AG10803 (cell line): ENCODE data around the gene WNT3A.

Experiments used
- DNase-seq: peaks from one replicate; pipeline ENCODE4 v3.0.0; 2010; ENCODE audit warnings: low read depth
- H3K4me3 ChIP-seq: 2 replicates; pipeline ENCODE4 v1.5.1; 2011; ENCODE audit warnings: mild to moderate bottlenecking, low read length, control low read depth
- CTCF ChIP-seq: conservative IDR thresholded peaks from 2 replicates; pipeline ENCODE4 v1.5.1; 2011; ENCODE audit warnings: mild to moderate bottlenecking, low read length, control low read depth, inconsistent platforms

The WNT3A gene

DNA sequence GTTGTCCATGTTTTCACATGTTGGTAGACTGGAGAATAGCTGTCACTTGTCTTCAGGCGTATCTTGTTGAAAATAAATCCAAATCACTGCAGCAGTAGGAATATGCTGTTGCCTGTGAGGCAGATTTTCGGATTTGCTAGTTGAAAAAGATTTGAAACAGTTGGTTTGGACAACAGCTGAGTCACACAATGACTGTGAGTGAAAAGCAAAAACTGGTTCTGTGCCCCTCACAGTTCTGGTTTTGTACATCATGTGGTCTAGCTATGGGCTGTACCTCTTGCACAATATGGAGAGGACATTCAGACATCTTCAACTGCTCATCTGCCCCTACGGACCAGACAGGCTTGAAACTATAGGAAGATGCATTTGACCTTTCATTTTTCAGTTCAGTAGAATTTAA is 77.5 kb downstream of the WNT3A start:
- peak; percentile 83 for DNase-seq
- TF ChIP-seq CTCF = no peak
- peak overlapping the region; percentile 99 for H3K4me3 ChIP-seq

- DNase-seq = no peak
- TF ChIP-seq CTCF = no peak
- peak overlapping the region; percentile 99 for H3K4me3 ChIP-seq
These were observed 78.0 kb downstream of the WNT3A start for GRCh38 chr1:228084797-228085196.

DNA sequence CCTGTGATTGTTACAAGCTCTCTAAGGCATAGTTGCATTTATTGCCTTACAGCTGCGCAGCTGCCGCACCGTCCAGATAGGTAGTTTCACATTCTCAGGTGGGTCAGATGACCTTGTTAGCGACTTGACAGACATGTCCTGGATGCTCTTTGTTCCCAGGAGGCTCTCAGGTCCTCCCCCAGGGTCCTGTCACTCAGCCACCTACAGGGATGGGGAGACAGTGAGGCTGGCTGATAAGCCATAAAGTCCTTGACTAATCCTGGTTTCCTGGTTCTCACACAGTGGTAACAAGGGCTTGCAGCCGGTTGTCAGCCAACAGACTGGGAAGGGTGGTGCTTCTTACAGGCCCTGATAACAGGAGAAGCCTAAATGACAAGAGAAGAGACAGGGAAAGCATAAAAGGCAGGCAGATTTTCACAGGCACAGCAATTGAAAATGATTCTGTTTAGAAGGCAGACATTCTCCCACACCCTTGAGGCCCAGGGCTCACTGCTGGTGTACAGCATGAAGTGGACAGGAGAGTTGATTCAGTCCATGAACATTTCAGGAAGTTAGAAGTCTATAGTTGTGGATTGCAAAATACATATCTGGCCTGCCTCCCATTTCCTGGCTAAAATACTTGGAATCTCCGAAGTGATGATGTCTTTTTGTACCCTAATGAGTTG is 78.6 kb downstream of the WNT3A start:
- peak overlapping the region; percentile 99 for H3K4me3 ChIP-seq
- DNase-seq = peak; percentile 88
- TF ChIP-seq CTCF = no peak

GRCh38 chr1:228087771-228088251 is 81.0 kb downstream of the WNT3A start:
- H3K4me3 ChIP-seq = peak overlapping the region; percentile 50
- TF ChIP-seq CTCF = peak; percentile 26
- peak; percentile 91 for DNase-seq

- peak; percentile 61 for DNase-seq
- TF ChIP-seq CTCF = no peak
These were observed 82.0 kb downstream of the WNT3A start for GRCh38 chr1:228088586-228089498.

DNA sequence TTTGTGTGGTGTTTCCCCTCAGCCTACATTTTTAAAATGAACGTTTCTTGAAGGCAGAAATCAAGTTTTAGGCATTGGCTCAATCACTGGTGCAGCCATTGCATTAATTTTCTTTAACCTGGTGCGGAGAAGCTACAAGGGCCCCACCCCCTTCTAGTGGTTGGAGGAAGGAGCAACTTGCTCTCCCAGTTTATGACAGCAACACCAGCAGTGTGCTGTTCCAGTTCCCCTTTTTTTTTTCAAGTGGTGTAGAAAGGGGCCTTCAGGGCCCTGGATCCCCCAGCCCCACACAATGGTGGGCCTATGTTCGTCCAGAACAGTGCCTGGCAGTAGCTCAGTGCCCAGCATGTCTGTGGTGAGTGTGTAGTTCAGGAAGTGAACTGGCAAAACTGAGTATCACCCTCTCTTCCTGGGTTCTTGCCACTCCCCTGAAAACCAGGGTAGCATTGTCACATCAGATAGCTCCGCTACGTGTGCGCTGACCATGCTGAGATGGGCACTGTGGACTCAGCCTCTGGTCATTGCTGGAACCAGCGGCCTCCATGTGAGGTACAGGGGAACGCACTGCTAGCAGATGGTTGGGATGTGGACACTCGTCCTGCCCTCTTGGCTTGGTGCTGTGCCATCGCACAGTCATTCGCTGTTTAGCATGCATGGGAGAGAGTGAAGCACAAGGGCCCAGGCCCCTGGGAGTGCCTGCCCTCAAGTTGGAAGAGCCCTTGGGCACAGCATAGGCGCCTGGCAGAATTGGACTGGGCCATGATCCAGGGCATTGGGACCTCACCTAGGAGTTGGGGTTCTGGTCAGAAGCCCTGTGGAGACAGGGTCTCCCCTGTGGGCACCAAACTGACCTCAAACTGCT is 83.0 kb downstream of the WNT3A start:
- DNase-seq = no peak
- TF ChIP-seq CTCF = no peak

More at GRCh38 chr1:228088586-228089498, 82.0 kb downstream of the WNT3A start:
- H3K4me3 ChIP-seq = no peak overlapping the region

More for the DNA sequence above, 83.0 kb downstream of the WNT3A start:
- H3K4me3 ChIP-seq = no peak overlapping the region
